HEK293 (cell line): ENCODE results near the gene GNAS-AS1.

Experiments
- HOXD13 ChIP-seq: sonication (generic); formaldehyde crosslinking; IDR thresholded peaks from 2 replicates; pipeline ENCODE4 v1.8.0; 2022; ENCODE audit warnings: missing genetic modification reagents, borderline replicate concordance
- ZBTB21 ChIP-seq: fragments of 450-650 bp; formaldehyde crosslinking; IDR thresholded peaks from 2 replicates; pipeline ENCODE4 v1.5.1; 2017; ENCODE audit warnings: missing biosample characterization, missing genetic modification characterization
- ZEB2 ChIP-seq: fragments of 450-650 bp; formaldehyde crosslinking; IDR thresholded peaks from 2 replicates; pipeline ENCODE4 v1.5.1; 2016; ENCODE audit warnings: missing biosample characterization, missing genetic modification characterization
- ZNF24 ChIP-seq: fragments of 450-650 bp; formaldehyde crosslinking; IDR thresholded peaks from 2 replicates; pipeline ENCODE4 v1.5.1; 2016; ENCODE audit warnings: missing biosample characterization, missing genetic modification characterization
- ZNF404 ChIP-seq: fragments of 450-650 bp; formaldehyde crosslinking; IDR thresholded peaks from 2 replicates; pipeline ENCODE4 v1.5.1; 2017; ENCODE audit warnings: missing biosample characterization, missing genetic modification characterization
- ZNF549 ChIP-seq: fragments of 450-650 bp; IDR thresholded peaks from 2 replicates; pipeline ENCODE4 v1.5.1; 2018; ENCODE audit warnings: missing biosample characterization, missing genetic modification characterization, mild to moderate bottlenecking, inconsistent platforms, moderate library complexity
- ZNF560 ChIP-seq: fragments of 450-650 bp; formaldehyde crosslinking; IDR thresholded peaks from 2 replicates; pipeline ENCODE4 v1.5.1; 2017; ENCODE audit warnings: missing biosample characterization, missing genetic modification characterization, borderline replicate concordance
- ZNF626 ChIP-seq: fragments of 450-650 bp; sonication (Bioruptor Pico); formaldehyde crosslinking; IDR thresholded peaks from 2 replicates; pipeline ENCODE4 v1.5.1; 2018; ENCODE audit warnings: missing biosample characterization, missing genetic modification characterization, inconsistent platforms
- ZNF792 ChIP-seq: fragments of 450-650 bp; formaldehyde crosslinking; IDR thresholded peaks from 2 replicates; pipeline ENCODE4 v1.5.1; 2016; ENCODE audit warnings: missing biosample characterization, missing genetic modification characterization
- TF ChIP-seq, protein P1 (sequence below): fragments of 450-650 bp; formaldehyde crosslinking; IDR thresholded peaks from 2 replicates; pipeline ENCODE4 v1.5.1; 2016; ENCODE audit warnings: missing biosample characterization, missing genetic modification characterization
- TF ChIP-seq, protein P2 (sequence below): sonication (generic); formaldehyde crosslinking; IDR thresholded peaks from 2 replicates; pipeline ENCODE4 v1.8.1; 2022; ENCODE audit warnings: mild to moderate bottlenecking, moderate library complexity, missing genetic modification reagents
- TF ChIP-seq, protein P3 (sequence below): fragments of 450-650 bp; formaldehyde crosslinking; IDR thresholded peaks from 2 replicates; pipeline ENCODE4 v1.5.1; 2016; ENCODE audit warnings: missing biosample characterization, missing genetic modification characterization
- TF ChIP-seq, protein P4 (sequence below): fragments of 450-650 bp; IDR thresholded peaks from 2 replicates; pipeline ENCODE4 v1.5.1; 2018; ENCODE audit warnings: missing biosample characterization, missing genetic modification characterization

DNA sequence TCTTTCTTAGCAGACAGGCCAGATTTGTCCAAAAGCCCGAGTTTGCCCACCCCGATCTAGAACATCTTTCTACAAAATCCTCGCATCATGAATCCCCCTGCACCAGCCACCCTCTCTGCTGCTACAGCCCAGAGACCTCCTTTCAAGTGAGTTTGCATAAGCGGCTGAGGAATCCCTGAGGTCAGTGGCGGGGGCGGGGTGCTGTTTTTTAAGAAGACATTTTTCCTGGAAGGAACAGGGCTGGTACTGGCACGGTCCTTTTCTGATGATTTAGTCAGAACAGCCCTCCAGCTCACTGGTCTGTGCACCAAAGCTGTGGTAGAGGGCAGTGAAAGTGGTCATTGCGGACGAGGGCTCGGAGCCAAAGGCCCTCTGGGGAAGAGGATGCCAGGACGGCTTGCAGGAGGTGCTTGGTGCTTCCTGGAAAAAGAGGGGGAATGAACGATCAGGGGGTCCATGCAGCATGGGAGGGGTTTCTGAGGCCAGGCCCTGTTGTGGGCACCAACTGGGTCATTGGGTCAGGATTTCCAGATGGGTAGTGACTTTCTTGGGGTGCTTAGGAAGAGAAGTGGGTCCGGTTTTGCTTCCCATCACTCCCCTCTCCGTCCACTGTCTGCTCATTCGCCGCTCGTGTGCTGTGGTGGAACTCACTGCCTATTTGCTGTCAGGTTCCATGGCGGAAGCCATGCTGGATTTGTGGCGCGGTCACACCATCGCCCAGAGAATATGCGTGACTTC, 50.4 kb downstream of the GNAS-AS1 start:
- TF ChIP-seq, protein P1, sequence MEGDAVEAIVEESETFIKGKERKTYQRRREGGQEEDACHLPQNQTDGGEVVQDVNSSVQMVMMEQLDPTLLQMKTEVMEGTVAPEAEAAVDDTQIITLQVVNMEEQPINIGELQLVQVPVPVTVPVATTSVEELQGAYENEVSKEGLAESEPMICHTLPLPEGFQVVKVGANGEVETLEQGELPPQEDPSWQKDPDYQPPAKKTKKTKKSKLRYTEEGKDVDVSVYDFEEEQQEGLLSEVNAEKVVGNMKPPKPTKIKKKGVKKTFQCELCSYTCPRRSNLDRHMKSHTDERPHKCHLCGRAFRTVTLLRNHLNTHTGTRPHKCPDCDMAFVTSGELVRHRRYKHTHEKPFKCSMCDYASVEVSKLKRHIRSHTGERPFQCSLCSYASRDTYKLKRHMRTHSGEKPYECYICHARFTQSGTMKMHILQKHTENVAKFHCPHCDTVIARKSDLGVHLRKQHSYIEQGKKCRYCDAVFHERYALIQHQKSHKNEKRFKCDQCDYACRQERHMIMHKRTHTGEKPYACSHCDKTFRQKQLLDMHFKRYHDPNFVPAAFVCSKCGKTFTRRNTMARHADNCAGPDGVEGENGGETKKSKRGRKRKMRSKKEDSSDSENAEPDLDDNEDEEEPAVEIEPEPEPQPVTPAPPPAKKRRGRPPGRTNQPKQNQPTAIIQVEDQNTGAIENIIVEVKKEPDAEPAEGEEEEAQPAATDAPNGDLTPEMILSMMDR: no peak
- TF ChIP-seq, protein P2, sequence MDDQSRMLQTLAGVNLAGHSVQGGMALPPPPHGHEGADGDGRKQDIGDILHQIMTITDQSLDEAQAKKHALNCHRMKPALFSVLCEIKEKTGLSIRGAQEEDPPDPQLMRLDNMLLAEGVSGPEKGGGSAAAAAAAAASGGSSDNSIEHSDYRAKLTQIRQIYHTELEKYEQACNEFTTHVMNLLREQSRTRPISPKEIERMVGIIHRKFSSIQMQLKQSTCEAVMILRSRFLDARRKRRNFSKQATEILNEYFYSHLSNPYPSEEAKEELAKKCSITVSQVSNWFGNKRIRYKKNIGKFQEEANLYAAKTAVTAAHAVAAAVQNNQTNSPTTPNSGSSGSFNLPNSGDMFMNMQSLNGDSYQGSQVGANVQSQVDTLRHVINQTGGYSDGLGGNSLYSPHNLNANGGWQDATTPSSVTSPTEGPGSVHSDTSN (CRISPR knock-in tag): no peak
- TF ChIP-seq ZBTB21 (tag by site-specific recombination) (no peak), ZNF626 (tag by site-specific recombination) (no peak), ZNF549 (tag by site-specific recombination) (no peak), ZEB2 (tag by site-specific recombination) (no peak), ZNF560 (tag by site-specific recombination) (no peak), HOXD13 (CRISPR knock-in tag) (no peak), ZNF24 (tag by site-specific recombination) (no peak), ZNF792 (tag by site-specific recombination) (no peak), ZNF404 (tag by site-specific recombination) (no peak)
- TF ChIP-seq, protein P3, sequence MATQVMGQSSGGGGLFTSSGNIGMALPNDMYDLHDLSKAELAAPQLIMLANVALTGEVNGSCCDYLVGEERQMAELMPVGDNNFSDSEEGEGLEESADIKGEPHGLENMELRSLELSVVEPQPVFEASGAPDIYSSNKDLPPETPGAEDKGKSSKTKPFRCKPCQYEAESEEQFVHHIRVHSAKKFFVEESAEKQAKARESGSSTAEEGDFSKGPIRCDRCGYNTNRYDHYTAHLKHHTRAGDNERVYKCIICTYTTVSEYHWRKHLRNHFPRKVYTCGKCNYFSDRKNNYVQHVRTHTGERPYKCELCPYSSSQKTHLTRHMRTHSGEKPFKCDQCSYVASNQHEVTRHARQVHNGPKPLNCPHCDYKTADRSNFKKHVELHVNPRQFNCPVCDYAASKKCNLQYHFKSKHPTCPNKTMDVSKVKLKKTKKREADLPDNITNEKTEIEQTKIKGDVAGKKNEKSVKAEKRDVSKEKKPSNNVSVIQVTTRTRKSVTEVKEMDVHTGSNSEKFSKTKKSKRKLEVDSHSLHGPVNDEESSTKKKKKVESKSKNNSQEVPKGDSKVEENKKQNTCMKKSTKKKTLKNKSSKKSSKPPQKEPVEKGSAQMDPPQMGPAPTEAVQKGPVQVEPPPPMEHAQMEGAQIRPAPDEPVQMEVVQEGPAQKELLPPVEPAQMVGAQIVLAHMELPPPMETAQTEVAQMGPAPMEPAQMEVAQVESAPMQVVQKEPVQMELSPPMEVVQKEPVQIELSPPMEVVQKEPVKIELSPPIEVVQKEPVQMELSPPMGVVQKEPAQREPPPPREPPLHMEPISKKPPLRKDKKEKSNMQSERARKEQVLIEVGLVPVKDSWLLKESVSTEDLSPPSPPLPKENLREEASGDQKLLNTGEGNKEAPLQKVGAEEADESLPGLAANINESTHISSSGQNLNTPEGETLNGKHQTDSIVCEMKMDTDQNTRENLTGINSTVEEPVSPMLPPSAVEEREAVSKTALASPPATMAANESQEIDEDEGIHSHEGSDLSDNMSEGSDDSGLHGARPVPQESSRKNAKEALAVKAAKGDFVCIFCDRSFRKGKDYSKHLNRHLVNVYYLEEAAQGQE: no peak
- TF ChIP-seq, protein P4, sequence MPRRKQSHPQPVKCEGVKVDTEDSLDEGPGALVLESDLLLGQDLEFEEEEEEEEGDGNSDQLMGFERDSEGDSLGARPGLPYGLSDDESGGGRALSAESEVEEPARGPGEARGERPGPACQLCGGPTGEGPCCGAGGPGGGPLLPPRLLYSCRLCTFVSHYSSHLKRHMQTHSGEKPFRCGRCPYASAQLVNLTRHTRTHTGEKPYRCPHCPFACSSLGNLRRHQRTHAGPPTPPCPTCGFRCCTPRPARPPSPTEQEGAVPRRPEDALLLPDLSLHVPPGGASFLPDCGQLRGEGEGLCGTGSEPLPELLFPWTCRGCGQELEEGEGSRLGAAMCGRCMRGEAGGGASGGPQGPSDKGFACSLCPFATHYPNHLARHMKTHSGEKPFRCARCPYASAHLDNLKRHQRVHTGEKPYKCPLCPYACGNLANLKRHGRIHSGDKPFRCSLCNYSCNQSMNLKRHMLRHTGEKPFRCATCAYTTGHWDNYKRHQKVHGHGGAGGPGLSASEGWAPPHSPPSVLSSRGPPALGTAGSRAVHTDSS (tag by site-specific recombination): no peak
